Fibroblast of mammary gland (primary cell): ENCODE measurements around the gene ADSS2.

Experiments used
- DNase-seq: peaks from one replicate; pipeline ENCODE4 v3.0.0-alpha.2; 2010; ENCODE audit warnings: low read depth
- H3K4me3 ChIP-seq: 2 replicates; pipeline ENCODE4 v1.5.1; 2011; ENCODE audit warnings: low read depth, mild to moderate bottlenecking, low read length, moderate library complexity; ENCODE audit not compliant: control insufficient read depth
- CTCF ChIP-seq: conservative IDR thresholded peaks from 2 replicates; pipeline ENCODE4 v1.5.1; 2011; ENCODE audit warnings: low read depth, low read length, inconsistent platforms; ENCODE audit not compliant: control insufficient read depth, insufficient read depth

ADSS2 gene

GRCh38 chr1:244445320-244446181 is 6.2 kb downstream of the ADSS2 start:
- H3K4me3 ChIP-seq = no peak overlapping the region
- no peak for TF ChIP-seq CTCF
- no peak for DNase-seq

GRCh38 chr1:244444854-244445253 is 6.9 kb downstream of the ADSS2 start:
- TF ChIP-seq CTCF = no peak
- DNase-seq = peak; percentile 36
- H3K4me3 ChIP-seq = no peak overlapping the region

GRCh38 chr1:244442850-244443249 is 8.9 kb downstream of the ADSS2 start:
- H3K4me3 ChIP-seq = no peak overlapping the region
- TF ChIP-seq CTCF = no peak
- DNase-seq = no peak

GRCh38 chr1:244439391-244440032 is 12.2 kb downstream of the ADSS2 start:
- H3K4me3 ChIP-seq = no peak overlapping the region

GRCh38 chr1:244437086-244437468 is 14.6 kb downstream of the ADSS2 start:
- DNase-seq = peak; percentile 43
- no peak overlapping the region for H3K4me3 ChIP-seq
- no peak for TF ChIP-seq CTCF

More at GRCh38 chr1:244439391-244440032, 12.2 kb downstream of the ADSS2 start:
- no peak for DNase-seq
- no peak for TF ChIP-seq CTCF

- H3K4me3 ChIP-seq = no peak overlapping the region
- TF ChIP-seq CTCF = no peak
- DNase-seq = no peak
Measured at GRCh38 chr1:244436336-244437085, 15.2 kb downstream of the ADSS2 start.
